ENCODE measurements around the gene GPD2.

DNA sequence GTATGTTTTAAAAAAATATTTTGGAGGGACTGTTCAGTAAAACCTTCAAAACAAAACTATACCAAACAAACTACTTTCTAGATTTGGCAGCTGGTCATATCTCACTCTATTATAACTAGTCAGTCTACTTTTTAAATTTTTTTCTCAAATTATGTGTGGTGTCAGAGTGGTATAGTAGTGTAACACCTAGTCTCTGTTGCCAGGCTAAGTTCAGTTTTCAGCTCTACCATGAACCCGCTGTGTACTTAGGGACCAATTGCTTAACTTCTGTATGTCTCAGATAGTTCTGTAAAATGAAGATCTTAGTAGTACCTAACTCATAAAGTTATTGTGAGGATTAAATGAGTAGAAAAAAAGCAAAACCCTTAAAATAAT is 54.3 kb downstream of the GPD2 start:
- no peak for TF ChIP-seq POLR2A (IDR thresholded peaks at IDR 0.05)
- TF ChIP-seq, protein P1, sequence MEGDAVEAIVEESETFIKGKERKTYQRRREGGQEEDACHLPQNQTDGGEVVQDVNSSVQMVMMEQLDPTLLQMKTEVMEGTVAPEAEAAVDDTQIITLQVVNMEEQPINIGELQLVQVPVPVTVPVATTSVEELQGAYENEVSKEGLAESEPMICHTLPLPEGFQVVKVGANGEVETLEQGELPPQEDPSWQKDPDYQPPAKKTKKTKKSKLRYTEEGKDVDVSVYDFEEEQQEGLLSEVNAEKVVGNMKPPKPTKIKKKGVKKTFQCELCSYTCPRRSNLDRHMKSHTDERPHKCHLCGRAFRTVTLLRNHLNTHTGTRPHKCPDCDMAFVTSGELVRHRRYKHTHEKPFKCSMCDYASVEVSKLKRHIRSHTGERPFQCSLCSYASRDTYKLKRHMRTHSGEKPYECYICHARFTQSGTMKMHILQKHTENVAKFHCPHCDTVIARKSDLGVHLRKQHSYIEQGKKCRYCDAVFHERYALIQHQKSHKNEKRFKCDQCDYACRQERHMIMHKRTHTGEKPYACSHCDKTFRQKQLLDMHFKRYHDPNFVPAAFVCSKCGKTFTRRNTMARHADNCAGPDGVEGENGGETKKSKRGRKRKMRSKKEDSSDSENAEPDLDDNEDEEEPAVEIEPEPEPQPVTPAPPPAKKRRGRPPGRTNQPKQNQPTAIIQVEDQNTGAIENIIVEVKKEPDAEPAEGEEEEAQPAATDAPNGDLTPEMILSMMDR (IDR thresholded peaks at IDR 0.05): no peak

Measured in heart left ventricle (tissue), 13 donors.